Hepatocyte (in vitro differentiated cells): ENCODE measurements around the gene GFOD1. TPM values are rescaled to one million over a fixed set of nuclear protein-coding genes. Genes with fewer than 3 reads are reported as not detected.
A peak's percentile ranks its signal among the peaks of the same experiment; 100 is the strongest.

ENCODE experiments used
- DNase-seq: peaks from one replicate; pipeline ENCODE4 v3.0.0-alpha.2; 2016; ENCODE audit warnings: low spot score
- H2AFZ ChIP-seq: fragments of 200-600 bp; sonication (generic); 2 replicates; pipeline ENCODE4 v1.6.0; 2016; ENCODE audit warnings: antibody characterized with exemption, mild to moderate bottlenecking
- H3K27ac ChIP-seq: fragments of 200-600 bp; sonication (generic); 2 replicates; pipeline ENCODE4 v1.5.1; 2016; ENCODE audit warnings: mild to moderate bottlenecking
- H3K27me3 ChIP-seq: fragments of 200-600 bp; sonication (generic); 2 replicates; pipeline ENCODE4 v1.6.1; 2016
- H3K36me3 ChIP-seq: fragments of 200-600 bp; sonication (generic); replicated peaks from 2 replicates; pipeline ENCODE4 v1.5.1; 2016; ENCODE audit warnings: low read depth; ENCODE audit not compliant: insufficient read depth
- H3K4me1 ChIP-seq: fragments of 200-600 bp; sonication (generic); 2 replicates; pipeline ENCODE4 v1.5.1; 2016; ENCODE audit warnings: mild to moderate bottlenecking, moderate library complexity; ENCODE audit not compliant: insufficient read depth
- H3K4me2 ChIP-seq: fragments of 200-600 bp; sonication (generic); 2 replicates; pipeline ENCODE4 v1.6.0; 2016
- H3K4me3 ChIP-seq: fragments of 200-600 bp; sonication (generic); 2 replicates; pipeline ENCODE4 v1.5.1; 2016; ENCODE audit warnings: mild to moderate bottlenecking
- H3K79me2 ChIP-seq: fragments of 200-600 bp; sonication (generic); 2 replicates; pipeline ENCODE4 v1.6.0; 2017; ENCODE audit warnings: mild to moderate bottlenecking
- H3K9me2 ChIP-seq: fragments of 200-600 bp; sonication (generic); replicated peaks from 2 replicates; pipeline ENCODE4 v1.6.0; 2017; ENCODE audit warnings: mild to moderate bottlenecking; ENCODE audit not compliant: insufficient read depth
- H3K9me3 ChIP-seq: fragments of 200-600 bp; sonication (generic); 2 replicates; pipeline ENCODE4 v1.5.1; 2016; ENCODE audit warnings: low read depth, mild to moderate bottlenecking
- H4K20me1 ChIP-seq: fragments of 200-600 bp; sonication (generic); 2 replicates; pipeline ENCODE4 v1.6.0; 2016; ENCODE audit warnings: mild to moderate bottlenecking; ENCODE audit not compliant: insufficient read depth, poor library complexity, severe bottlenecking
- CTCF ChIP-seq: fragments of 200-600 bp; sonication (generic); IDR thresholded peaks from 2 replicates; pipeline ENCODE4 v1.5.1; 2016; ENCODE audit warnings: antibody characterized with exemption, mild to moderate bottlenecking; ENCODE audit not compliant: poor library complexity
- EZH2 ChIP-seq: fragments of 200-600 bp; sonication (generic); IDR thresholded peaks from 2 replicates; pipeline ENCODE4 v1.6.1; 2016; ENCODE audit warnings: antibody characterized with exemption, mild to moderate bottlenecking, borderline replicate concordance
- EZH2phosphoT487 ChIP-seq: fragments of 200-600 bp; sonication (generic); IDR thresholded peaks from one replicate; pipeline ENCODE4 v1.6.1; 2018; ENCODE audit warnings: antibody characterized with exemption, mild to moderate bottlenecking, low read depth, moderate library complexity; ENCODE audit not compliant: unreplicated experiment, severe bottlenecking
- WGBS: methylation state at CpG from one replicate; pipeline ENCODE4 v1.1.6; 2016; ENCODE audit warnings: low lambda C conversion rate; ENCODE audit errors: missing lambda C conversion rate; 5-methylcytosine and 5-hydroxymethylcytosine counted together
- polyA plus RNA-seq: library from polyadenylated mRNA; unstranded; fragments of >200 nt; fragmentation: Nextera tagmentation; extraction: Ambion mirVana; gene quantifications from 2 replicates; pipeline ENCODE4 v1.2.1, GENCODE V29; 2016
- total RNA-seq: library from RNA; depleted of rRNA; stranded (reverse); fragments of >200 nt; gene quantifications from 2 replicates; pipeline ENCODE4 v1.2.3, GENCODE V29; 2014

GFOD1 gene
- total and polyA plus RNA-seq, 2 experiments from 2014 or later: 2.8 to 3.5 TPM

- H3K9me2 ChIP-seq: no peaks in the 10 kb centered on the region
- peak overlapping the region; percentile 85 for H2AFZ ChIP-seq
- peak overlapping the region; percentile 75 for H3K27ac ChIP-seq
- peak overlapping the region; percentile 93 for H3K4me2 ChIP-seq
- H3K27me3 ChIP-seq: peaks cover 21% of the 10 kb centered on the region
- under 1% methylated on average over 38 of the region's 39 CpGs for WGBS
- no peaks in the 10 kb centered on the region for H4K20me1 ChIP-seq
- H3K79me2 ChIP-seq: peaks cover 5% of the 10 kb centered on the region
- no peak for TF ChIP-seq CTCF
- TF ChIP-seq EZH2phosphoT487: no peak
- TF ChIP-seq EZH2: no peak
- no peaks in the 10 kb centered on the region for H3K36me3 ChIP-seq
- no peaks in the 10 kb centered on the region for H3K9me3 ChIP-seq
- H3K4me3 ChIP-seq: peak overlapping the region; percentile 81
- peaks cover 4% of the 10 kb centered on the region for H3K4me1 ChIP-seq
- peak; percentile 60 for DNase-seq
Observed at GRCh38 chr6:13486679-13487121, 700 bp downstream of the GFOD1 start.

- H3K4me3 ChIP-seq: peak overlapping the region; percentile 81
- H3K27me3 ChIP-seq: peaks cover 21% of the 10 kb centered on the region
- no peaks in the 10 kb centered on the region for H3K9me3 ChIP-seq
- H3K79me2 ChIP-seq: peaks cover 5% of the 10 kb centered on the region
- H4K20me1 ChIP-seq: no peaks in the 10 kb centered on the region
- peak; percentile 50 for DNase-seq
- H3K4me2 ChIP-seq: peak overlapping the region; percentile 93
- no peaks in the 10 kb centered on the region for H3K36me3 ChIP-seq
- peaks cover 4% of the 10 kb centered on the region for H3K4me1 ChIP-seq
- no peak for TF ChIP-seq EZH2phosphoT487
- no peak for TF ChIP-seq EZH2
- TF ChIP-seq CTCF: no peak
- 3% methylated on average over 21 of the region's 38 CpGs for WGBS
- no peak overlapping the region for H3K27ac ChIP-seq
- peak overlapping the region; percentile 85 for H2AFZ ChIP-seq
- no peaks in the 10 kb centered on the region for H3K9me2 ChIP-seq
Observed at GRCh38 chr6:13485923-13486562, 1.4 kb downstream of the GFOD1 start.

- Histone ChIP-seq H3K9me3 (no peaks in the 10 kb centered on the region), H3K36me3 (no peaks in the 10 kb centered on the region), H2AFZ (peak overlapping the region; percentile 85), H4K20me1 (no peaks in the 10 kb centered on the region), H3K4me1 (peaks cover 4% of the 10 kb centered on the region), H3K27ac (no peak overlapping the region), H3K79me2 (peaks cover 5% of the 10 kb centered on the region), H3K9me2 (no peaks in the 10 kb centered on the region), H3K4me3 (peak overlapping the region; percentile 81), H3K4me2 (peak overlapping the region; percentile 93), H3K27me3 (peaks cover 21% of the 10 kb centered on the region)
- no peak for DNase-seq
- TF ChIP-seq CTCF: no peak
- TF ChIP-seq EZH2: no peak
- TF ChIP-seq EZH2phosphoT487: no peak
- WGBS: 67% methylated on average over 4 of the region's 4 CpGs
Observed at GRCh38 chr6:13485303-13485702, 2.1 kb downstream of the GFOD1 start.
